PC-3 (cell line): Measurements from ENCODE around the gene BPIFB1.

Source experiments
- CTCF ChIP-seq: fragments of 300-600 bp; sonication (generic); conservative IDR thresholded peaks from 2 replicates; pipeline ENCODE4 v1.5.1; 2017; ENCODE audit warnings: antibody characterized with exemption, low read depth, mild to moderate bottlenecking, low read length
- EZH2 ChIP-seq: fragments of 300-600 bp; sonication (generic); IDR thresholded peaks from one replicate; pipeline ENCODE4 v1.6.1; 2017; ENCODE audit warnings: antibody characterized with exemption, mild to moderate bottlenecking, low read length; ENCODE audit not compliant: unreplicated experiment

DNA sequence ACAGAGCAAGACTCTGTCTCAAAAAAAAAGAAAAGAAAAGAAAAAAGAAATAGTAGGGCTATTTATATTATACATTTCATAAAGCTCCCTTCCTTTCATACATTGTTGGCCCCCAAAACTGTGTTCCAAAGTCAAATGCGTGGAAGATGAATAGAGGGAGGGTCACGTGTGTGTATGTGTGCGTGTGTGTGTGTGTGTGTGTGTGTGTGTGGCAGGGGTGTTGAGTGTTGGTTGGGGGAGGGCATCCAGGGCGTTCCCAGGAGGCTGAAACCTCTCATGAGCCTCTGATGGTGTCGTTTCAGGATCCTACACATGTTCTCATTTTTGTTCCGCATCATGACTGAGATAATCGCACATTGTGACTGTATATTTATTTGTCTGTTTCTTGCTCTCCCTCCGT is 7.8 kb upstream of the BPIFB1 start:
- TF ChIP-seq CTCF (no peak), EZH2 (no peak)
